ENCODE results near the gene PRKN.

Gene PRKN

GRCh38 chr6:162147281-162147680, 580.3 kb downstream of the PRKN start:
- no peaks in the 10 kb centered on the region for H3K36me3 ChIP-seq (ENCODE audit: control insufficient read depth, insufficient read depth, low read length)
- H3K9me3 ChIP-seq (ENCODE audit: control insufficient read depth, insufficient read depth, low read depth, low read length): no peaks in the 10 kb centered on the region
- no peak overlapping the region for H3K27ac ChIP-seq (ENCODE audit: low read depth, low read length)
- no peak overlapping the region for H3K4me3 ChIP-seq (ENCODE audit: low read depth, low read length)
- H3K27me3 ChIP-seq (ENCODE audit: control insufficient read depth, insufficient read depth, low read length): no peaks in the 10 kb centered on the region
- peaks cover 3% of the 10 kb centered on the region; the same call in 1 of the 2 replicates for H3K4me1 ChIP-seq (ENCODE audit: control insufficient read depth, insufficient read depth, low read length)
- no peak overlapping the region for H3K9ac ChIP-seq (ENCODE audit: low read length)

- Histone ChIP-seq H3K9me3 (ENCODE audit: control insufficient read depth, insufficient read depth, low read depth, low read length) (peaks cover 11% of the 10 kb centered on the region), H3K27ac (ENCODE audit: low read depth, low read length) (no peak overlapping the region)
These were observed 587.2 kb downstream of the PRKN start for GRCh38 chr6:162140251-162140852.

DNA sequence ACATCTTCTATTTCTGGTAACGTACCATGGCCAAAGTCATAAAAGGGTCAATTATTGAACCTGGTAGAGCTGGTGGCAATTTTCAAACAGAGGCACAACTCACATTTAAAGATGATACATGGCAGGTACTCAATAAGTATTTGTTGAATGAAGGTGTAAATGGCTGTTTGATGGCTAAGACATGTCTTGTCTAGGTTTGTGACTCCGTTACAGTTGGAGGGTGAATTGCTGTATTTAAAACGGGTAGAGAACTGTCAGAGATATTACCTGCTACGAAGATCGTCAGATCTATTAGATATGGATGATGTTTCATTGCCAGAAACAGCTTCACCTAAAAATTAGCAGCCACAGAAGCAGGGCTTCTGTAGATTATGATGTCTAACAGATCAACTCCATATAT, 601.9 kb downstream of the PRKN start:
- H3K36me3 ChIP-seq (ENCODE audit: control insufficient read depth, insufficient read depth, low read length): no peaks in the 10 kb centered on the region
- no peaks in the 10 kb centered on the region for H3K9me3 ChIP-seq (ENCODE audit: control insufficient read depth, insufficient read depth, low read depth, low read length)
- no peaks in the 10 kb centered on the region for H3K27me3 ChIP-seq (ENCODE audit: control insufficient read depth, insufficient read depth, low read length)
- H3K9ac ChIP-seq (ENCODE audit: low read length): no peak overlapping the region
- H3K4me3 ChIP-seq (ENCODE audit: low read depth, low read length): no peak overlapping the region
- no peaks in the 10 kb centered on the region for H3K4me1 ChIP-seq (ENCODE audit: control insufficient read depth, insufficient read depth, low read length)
- no peak overlapping the region for H3K27ac ChIP-seq (ENCODE audit: low read depth, low read length)

More at GRCh38 chr6:162140251-162140852, 587.2 kb downstream of the PRKN start:
- no peaks in the 10 kb centered on the region for H3K27me3 ChIP-seq (ENCODE audit: control insufficient read depth, insufficient read depth, low read length)
- no peak overlapping the region for H3K9ac ChIP-seq (ENCODE audit: low read length)
- no peaks in the 10 kb centered on the region for H3K4me1 ChIP-seq (ENCODE audit: control insufficient read depth, insufficient read depth, low read length)
- H3K4me3 ChIP-seq (ENCODE audit: low read depth, low read length): no peak overlapping the region
- H3K36me3 ChIP-seq (ENCODE audit: control insufficient read depth, insufficient read depth, low read length): no peaks in the 10 kb centered on the region

GRCh38 chr6:162124710-162125435, 602.7 kb downstream of the PRKN start:
- no peaks in the 10 kb centered on the region for H3K27me3 ChIP-seq (ENCODE audit: control insufficient read depth, insufficient read depth, low read length)
- no peaks in the 10 kb centered on the region for H3K9me3 ChIP-seq (ENCODE audit: control insufficient read depth, insufficient read depth, low read depth, low read length)
- H3K4me1 ChIP-seq (ENCODE audit: control insufficient read depth, insufficient read depth, low read length): no peaks in the 10 kb centered on the region
- H3K27ac ChIP-seq (ENCODE audit: low read depth, low read length): no peak overlapping the region
- H3K36me3 ChIP-seq (ENCODE audit: control insufficient read depth, insufficient read depth, low read length): no peaks in the 10 kb centered on the region
- H3K9ac ChIP-seq (ENCODE audit: low read length): no peak overlapping the region
- H3K4me3 ChIP-seq (ENCODE audit: low read depth, low read length): no peak overlapping the region

- Histone ChIP-seq H3K9me3 (ENCODE audit: control insufficient read depth, insufficient read depth, low read depth, low read length) (no peaks in the 10 kb centered on the region), H3K9ac (ENCODE audit: low read length) (no peak overlapping the region), H3K4me3 (ENCODE audit: low read depth, low read length) (no peak overlapping the region), H3K4me1 (ENCODE audit: control insufficient read depth, insufficient read depth, low read length) (no peaks in the 10 kb centered on the region), H3K27ac (ENCODE audit: low read depth, low read length) (no peak overlapping the region), H3K36me3 (ENCODE audit: control insufficient read depth, insufficient read depth, low read length) (no peaks in the 10 kb centered on the region), H3K27me3 (ENCODE audit: control insufficient read depth, insufficient read depth, low read length) (no peaks in the 10 kb centered on the region)
These were observed 603.8 kb downstream of the PRKN start for GRCh38 chr6:162123797-162124196.

GRCh38 chr6:162119341-162119740, 608.2 kb downstream of the PRKN start:
- Histone ChIP-seq H3K27ac (ENCODE audit: low read depth, low read length) (no peak overlapping the region), H3K27me3 (ENCODE audit: control insufficient read depth, insufficient read depth, low read length) (no peaks in the 10 kb centered on the region), H3K4me1 (ENCODE audit: control insufficient read depth, insufficient read depth, low read length) (no peaks in the 10 kb centered on the region), H3K9me3 (ENCODE audit: control insufficient read depth, insufficient read depth, low read depth, low read length) (no peaks in the 10 kb centered on the region), H3K9ac (ENCODE audit: low read length) (no peak overlapping the region), H3K4me3 (ENCODE audit: low read depth, low read length) (no peak overlapping the region), H3K36me3 (ENCODE audit: control insufficient read depth, insufficient read depth, low read length) (no peaks in the 10 kb centered on the region)

GRCh38 chr6:162118706-162119105, 608.9 kb downstream of the PRKN start:
- Histone ChIP-seq H3K27ac (ENCODE audit: low read depth, low read length) (no peak overlapping the region), H3K9me3 (ENCODE audit: control insufficient read depth, insufficient read depth, low read depth, low read length) (no peaks in the 10 kb centered on the region), H3K27me3 (ENCODE audit: control insufficient read depth, insufficient read depth, low read length) (no peaks in the 10 kb centered on the region), H3K36me3 (ENCODE audit: control insufficient read depth, insufficient read depth, low read length) (no peaks in the 10 kb centered on the region), H3K4me1 (ENCODE audit: control insufficient read depth, insufficient read depth, low read length) (no peaks in the 10 kb centered on the region), H3K4me3 (ENCODE audit: low read depth, low read length) (no peak overlapping the region), H3K9ac (ENCODE audit: low read length) (no peak overlapping the region)

DNA sequence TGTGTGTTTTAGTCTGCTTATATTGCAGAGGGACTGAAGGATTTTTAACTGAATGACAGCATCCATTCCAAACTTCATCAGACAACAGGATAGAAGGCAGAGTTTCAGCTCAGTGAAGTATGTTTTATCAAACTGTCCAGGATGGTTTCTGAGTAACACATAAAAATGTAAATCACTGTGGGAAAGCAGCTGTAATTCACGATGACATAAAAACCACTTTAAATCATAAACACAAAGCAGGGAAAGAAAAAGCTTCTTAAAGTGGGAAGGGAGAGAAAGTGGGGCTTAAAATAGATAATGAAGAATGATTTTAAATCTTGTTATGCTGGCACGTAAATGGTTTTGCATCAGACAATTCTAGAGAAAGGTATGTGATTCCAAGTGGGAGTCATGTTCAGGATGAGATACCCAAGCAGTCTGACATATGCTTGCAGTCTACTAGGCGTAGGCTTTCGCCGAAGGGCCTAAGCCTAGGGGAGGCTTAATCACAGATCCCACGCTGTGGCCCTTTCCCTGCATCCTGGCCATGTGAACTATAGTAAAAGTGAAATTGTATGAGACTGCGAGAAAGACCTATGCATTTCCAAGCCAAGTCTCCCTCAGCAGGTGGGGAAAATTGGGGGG, 610.6 kb downstream of the PRKN start:
- Histone ChIP-seq H3K4me1 (ENCODE audit: control insufficient read depth, insufficient read depth, low read length) (no peaks in the 10 kb centered on the region), H3K9ac (ENCODE audit: low read length) (no peak overlapping the region), H3K36me3 (ENCODE audit: control insufficient read depth, insufficient read depth, low read length) (no peaks in the 10 kb centered on the region), H3K27ac (ENCODE audit: low read depth, low read length) (no peak overlapping the region), H3K4me3 (ENCODE audit: low read depth, low read length) (no peak overlapping the region), H3K27me3 (ENCODE audit: control insufficient read depth, insufficient read depth, low read length) (no peaks in the 10 kb centered on the region), H3K9me3 (ENCODE audit: control insufficient read depth, insufficient read depth, low read depth, low read length) (no peaks in the 10 kb centered on the region)

GRCh38 chr6:162109480-162110050, 618.0 kb downstream of the PRKN start:
- Histone ChIP-seq H3K36me3 (ENCODE audit: control insufficient read depth, insufficient read depth, low read length) (no peaks in the 10 kb centered on the region), H3K9me3 (ENCODE audit: control insufficient read depth, insufficient read depth, low read depth, low read length) (no peaks in the 10 kb centered on the region), H3K4me1 (ENCODE audit: control insufficient read depth, insufficient read depth, low read length) (no peaks in the 10 kb centered on the region; the same call in 1 of the 2 replicates), H3K27ac (ENCODE audit: low read depth, low read length) (no peak overlapping the region), H3K27me3 (ENCODE audit: control insufficient read depth, insufficient read depth, low read length) (no peaks in the 10 kb centered on the region), H3K4me3 (ENCODE audit: low read depth, low read length) (no peak overlapping the region), H3K9ac (ENCODE audit: low read length) (no peak overlapping the region)

- Histone ChIP-seq H3K27me3 (ENCODE audit: control insufficient read depth, insufficient read depth, low read length) (no peaks in the 10 kb centered on the region), H3K27ac (ENCODE audit: low read depth, low read length) (no peak overlapping the region), H3K4me3 (ENCODE audit: low read depth, low read length) (no peak overlapping the region)
These were observed 619.5 kb downstream of the PRKN start for GRCh38 chr6:162108041-162108440.

DNA sequence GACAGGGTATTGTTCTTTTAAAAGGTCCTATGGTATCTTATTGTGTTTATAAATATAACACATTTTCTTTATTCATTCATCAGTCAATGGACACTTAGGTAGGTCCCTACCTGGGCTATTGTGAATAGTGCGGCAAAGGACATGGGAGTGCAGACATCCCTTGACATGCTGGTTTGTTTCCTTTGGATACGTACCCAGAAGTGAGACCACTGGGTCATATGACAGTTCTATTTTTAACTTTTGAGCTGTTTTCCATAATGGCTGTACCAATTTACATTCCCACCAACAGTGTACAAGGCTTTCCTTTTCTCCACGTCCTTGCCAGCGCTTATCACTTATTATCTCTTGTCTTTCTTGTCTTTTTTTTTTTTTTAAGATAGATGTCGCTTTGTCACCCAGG, 627.5 kb downstream of the PRKN start:
- Histone ChIP-seq H3K9ac (ENCODE audit: low read length) (no peak overlapping the region), H3K9me3 (ENCODE audit: control insufficient read depth, insufficient read depth, low read depth, low read length) (peaks cover 3% of the 10 kb centered on the region), H3K4me1 (ENCODE audit: control insufficient read depth, insufficient read depth, low read length) (no peaks in the 10 kb centered on the region)

More at GRCh38 chr6:162108041-162108440, 619.5 kb downstream of the PRKN start:
- Histone ChIP-seq H3K36me3 (ENCODE audit: control insufficient read depth, insufficient read depth, low read length) (no peaks in the 10 kb centered on the region), H3K9ac (ENCODE audit: low read length) (no peak overlapping the region), H3K4me1 (ENCODE audit: control insufficient read depth, insufficient read depth, low read length) (no peaks in the 10 kb centered on the region; the same call in 1 of the 2 replicates), H3K9me3 (ENCODE audit: control insufficient read depth, insufficient read depth, low read depth, low read length) (no peaks in the 10 kb centered on the region)

More for the DNA sequence above, 627.5 kb downstream of the PRKN start:
- Histone ChIP-seq H3K27ac (ENCODE audit: low read depth, low read length) (no peak overlapping the region), H3K4me3 (ENCODE audit: low read depth, low read length) (no peak overlapping the region), H3K36me3 (ENCODE audit: control insufficient read depth, insufficient read depth, low read length) (no peaks in the 10 kb centered on the region), H3K27me3 (ENCODE audit: control insufficient read depth, insufficient read depth, low read length) (no peaks in the 10 kb centered on the region)

Data from HUES6 (cell line).